IPS-NIHi7 (cell line): ENCODE data around the gene PCGF1.

Experiments used
- DNase-seq: peaks from one replicate; pipeline ENCODE4 v3.0.0; 2012; ENCODE audit warnings: mixed read lengths; ENCODE audit errors: extremely low spot score

The PCGF1 gene

GRCh38 chr2:74537140-74537539 lies 29.6 kb upstream of the PCGF1 start:
- no peak for DNase-seq

GRCh38 chr2:74536166-74536950 lies 28.9 kb upstream of the PCGF1 start:
- no peak for DNase-seq

GRCh38 chr2:74535440-74535965 lies 28.0 kb upstream of the PCGF1 start:
- DNase-seq = no peak

- no peak for DNase-seq
Observed at GRCh38 chr2:74534411-74534810, 26.9 kb upstream of the PCGF1 start.

- no peak for DNase-seq
Observed at GRCh38 chr2:74533464-74533863, 26.0 kb upstream of the PCGF1 start.

GRCh38 chr2:74532222-74532621 lies 24.7 kb upstream of the PCGF1 start:
- no peak for DNase-seq

- no peak for DNase-seq
Observed at GRCh38 chr2:74531666-74532065, 24.2 kb upstream of the PCGF1 start.

- DNase-seq = peak; percentile 70
Observed at GRCh38 chr2:74530239-74531187, 23.0 kb upstream of the PCGF1 start.

- DNase-seq = peak; percentile 99
Observed at GRCh38 chr2:74529357-74530238, 22.1 kb upstream of the PCGF1 start, which contains the start of the genes AUP1 and HTRA2. TSS of gene AUP1 (minus strand) at chr2:74529706. CDS start at chr2:74529629, 77 bp downstream. TSS of gene HTRA2 (plus strand) at chr2:74529933. CDS start at chr2:74530007, 74 bp downstream.

- no peak for DNase-seq
Observed at GRCh38 chr2:74528600-74529356, 21.3 kb upstream of the PCGF1 start.

- DNase-seq = no peak
Observed at GRCh38 chr2:74527741-74528140, 20.2 kb upstream of the PCGF1 start.

GRCh38 chr2:74526649-74527230 lies 19.2 kb upstream of the PCGF1 start:
- no peak for DNase-seq

- DNase-seq = peak; percentile 53
Observed at GRCh38 chr2:74525717-74526648, 18.5 kb upstream of the PCGF1 start, which contains the start of gene DQX1. TSS of gene DQX1 (minus strand) at chr2:74526231. CDS start at chr2:74525729, 502 bp downstream.

- DNase-seq = no peak
Observed at GRCh38 chr2:74524955-74525716, 17.6 kb upstream of the PCGF1 start.

GRCh38 chr2:74524005-74524404 lies 16.5 kb upstream of the PCGF1 start:
- no peak for DNase-seq

GRCh38 chr2:74522516-74522915 lies 15.0 kb upstream of the PCGF1 start:
- no peak for DNase-seq

- no peak for DNase-seq
Observed at GRCh38 chr2:74516650-74517049, 9.2 kb upstream of the PCGF1 start.

GRCh38 chr2:74515981-74516633 lies 8.6 kb upstream of the PCGF1 start:
- peak; percentile 94 for DNase-seq
